Measurements from ENCODE around the gene SIMC1.

The SIMC1 gene

DNA sequence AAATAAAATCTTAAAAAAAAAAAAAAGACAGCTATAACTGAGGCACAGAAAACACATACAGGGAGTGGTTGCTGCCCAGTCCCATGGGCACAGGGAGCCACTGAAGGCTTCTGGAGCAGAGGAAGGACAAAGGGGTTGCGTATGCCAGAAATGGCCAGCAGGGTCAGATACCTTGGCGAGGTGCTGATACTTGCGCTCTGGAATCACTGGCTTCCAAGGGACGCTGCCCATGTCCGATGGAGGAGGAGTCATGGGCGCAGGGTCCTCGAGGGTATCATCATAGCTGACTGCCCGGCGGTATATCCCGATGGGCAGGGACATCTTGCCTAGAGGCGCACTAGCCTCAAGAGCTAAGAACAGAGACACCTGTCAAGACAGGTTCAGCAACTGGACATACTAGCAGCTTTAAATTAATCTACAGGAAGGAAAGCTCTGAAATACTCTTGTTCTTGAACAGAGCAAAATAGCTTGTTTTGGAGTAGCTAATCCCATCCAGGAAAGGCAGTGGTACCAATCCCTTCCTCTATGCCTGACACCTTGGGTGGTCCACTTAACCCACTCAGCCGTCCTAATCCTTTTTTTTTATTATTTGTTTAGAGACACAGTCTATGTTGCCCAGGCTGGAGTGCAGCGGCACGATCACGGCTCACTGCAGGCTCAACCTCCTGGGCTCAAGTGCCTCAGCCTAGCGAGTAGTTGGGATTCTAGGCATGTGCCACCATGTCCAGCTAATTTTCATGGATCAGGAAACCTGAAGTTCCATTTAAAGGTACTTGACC is 117.4 kb downstream of the SIMC1 start:
- 0 out of 2 replicates have a peak, but pooled peaks cover 6% of the 10 kb centered on the region for H3K79me2 ChIP-seq (ENCODE audit: insufficient read depth, low read length)
- no peaks in the 10 kb centered on the region for H3F3A ChIP-seq (ENCODE audit: insufficient read depth, low read length)
- H3K9ac ChIP-seq (ENCODE audit: low read length), result no peak overlapping the region
- H2AFZ ChIP-seq (ENCODE audit: low read length), result no peak overlapping the region
- H3K36me3 ChIP-seq (ENCODE audit: insufficient read depth, low read length), result peaks cover 78% of the 10 kb centered on the region
- H3K4me3 ChIP-seq (ENCODE audit: low read depth, low read length, poor library complexity, severe bottlenecking), result no peak overlapping the region
- H3K27ac ChIP-seq (ENCODE audit: low read depth, low read length, poor library complexity, severe bottlenecking), result no peak overlapping the region
- no peak for TF ChIP-seq EZH2 (IDR thresholded peaks at IDR 0.05; ENCODE audit: borderline replicate concordance, low read length)
- TF ChIP-seq, protein P1, sequence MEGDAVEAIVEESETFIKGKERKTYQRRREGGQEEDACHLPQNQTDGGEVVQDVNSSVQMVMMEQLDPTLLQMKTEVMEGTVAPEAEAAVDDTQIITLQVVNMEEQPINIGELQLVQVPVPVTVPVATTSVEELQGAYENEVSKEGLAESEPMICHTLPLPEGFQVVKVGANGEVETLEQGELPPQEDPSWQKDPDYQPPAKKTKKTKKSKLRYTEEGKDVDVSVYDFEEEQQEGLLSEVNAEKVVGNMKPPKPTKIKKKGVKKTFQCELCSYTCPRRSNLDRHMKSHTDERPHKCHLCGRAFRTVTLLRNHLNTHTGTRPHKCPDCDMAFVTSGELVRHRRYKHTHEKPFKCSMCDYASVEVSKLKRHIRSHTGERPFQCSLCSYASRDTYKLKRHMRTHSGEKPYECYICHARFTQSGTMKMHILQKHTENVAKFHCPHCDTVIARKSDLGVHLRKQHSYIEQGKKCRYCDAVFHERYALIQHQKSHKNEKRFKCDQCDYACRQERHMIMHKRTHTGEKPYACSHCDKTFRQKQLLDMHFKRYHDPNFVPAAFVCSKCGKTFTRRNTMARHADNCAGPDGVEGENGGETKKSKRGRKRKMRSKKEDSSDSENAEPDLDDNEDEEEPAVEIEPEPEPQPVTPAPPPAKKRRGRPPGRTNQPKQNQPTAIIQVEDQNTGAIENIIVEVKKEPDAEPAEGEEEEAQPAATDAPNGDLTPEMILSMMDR (IDR thresholded peaks at IDR 0.05; ENCODE audit: low read length), result no peak
- no peaks in the 10 kb centered on the region for H4K20me1 ChIP-seq (ENCODE audit: insufficient read depth, low read length)
- H3K9me3 ChIP-seq (ENCODE audit: low read length), result no peaks in the 10 kb centered on the region
- H3K4me2 ChIP-seq (ENCODE audit: low read length), result no peak overlapping the region
- H3K4me1 ChIP-seq (ENCODE audit: insufficient read depth, low read length, severe bottlenecking), result no peaks in the 10 kb centered on the region
- H3K27me3 ChIP-seq (ENCODE audit: insufficient read depth, low read length), result no peaks in the 10 kb centered on the region
- no peaks in the 10 kb centered on the region for H3K9me2 ChIP-seq (ENCODE audit: low read depth, low read length)

DNA sequence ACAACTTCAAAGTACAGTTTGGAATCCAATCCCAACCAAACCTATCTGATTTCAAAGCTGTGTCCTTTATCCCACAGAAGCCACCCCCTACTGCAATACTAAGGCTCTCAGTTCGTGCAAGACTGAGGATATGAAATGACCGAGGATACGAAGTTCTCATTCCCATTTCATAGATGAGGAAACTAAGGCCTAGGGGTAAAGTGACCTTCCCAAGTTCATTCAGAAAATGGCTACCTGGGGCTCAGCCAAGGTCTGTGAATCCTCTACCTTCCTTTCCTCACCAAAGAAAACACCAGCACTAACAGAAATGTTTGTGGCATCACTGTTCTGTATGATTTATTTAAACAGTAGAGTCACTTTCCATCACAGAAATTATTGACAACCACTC is 117.9 kb downstream of the SIMC1 start:
- no peak for TF ChIP-seq EZH2 (IDR thresholded peaks at IDR 0.05; ENCODE audit: borderline replicate concordance, low read length)
- TF ChIP-seq, protein P1 (IDR thresholded peaks at IDR 0.05; ENCODE audit: low read length), result no peak
- Histone ChIP-seq H3F3A (ENCODE audit: insufficient read depth, low read length) (no peaks in the 10 kb centered on the region), H3K9me2 (ENCODE audit: low read depth, low read length) (no peaks in the 10 kb centered on the region), H3K4me2 (ENCODE audit: low read length) (no peak overlapping the region), H3K36me3 (ENCODE audit: insufficient read depth, low read length) (peaks cover 75% of the 10 kb centered on the region), H3K9ac (ENCODE audit: low read length) (no peak overlapping the region), H3K79me2 (ENCODE audit: insufficient read depth, low read length) (peaks cover 12% of the 10 kb centered on the region; the same call in 1 of the 2 replicates), H2AFZ (ENCODE audit: low read length) (no peak overlapping the region), H3K9me3 (ENCODE audit: low read length) (no peaks in the 10 kb centered on the region), H3K27ac (ENCODE audit: low read depth, low read length, poor library complexity, severe bottlenecking) (no peak overlapping the region), H4K20me1 (ENCODE audit: insufficient read depth, low read length) (no peaks in the 10 kb centered on the region), H3K4me3 (ENCODE audit: low read depth, low read length, poor library complexity, severe bottlenecking) (no peak overlapping the region), H3K4me1 (ENCODE audit: insufficient read depth, low read length, severe bottlenecking) (no peaks in the 10 kb centered on the region), H3K27me3 (ENCODE audit: insufficient read depth, low read length) (no peaks in the 10 kb centered on the region)

DNA sequence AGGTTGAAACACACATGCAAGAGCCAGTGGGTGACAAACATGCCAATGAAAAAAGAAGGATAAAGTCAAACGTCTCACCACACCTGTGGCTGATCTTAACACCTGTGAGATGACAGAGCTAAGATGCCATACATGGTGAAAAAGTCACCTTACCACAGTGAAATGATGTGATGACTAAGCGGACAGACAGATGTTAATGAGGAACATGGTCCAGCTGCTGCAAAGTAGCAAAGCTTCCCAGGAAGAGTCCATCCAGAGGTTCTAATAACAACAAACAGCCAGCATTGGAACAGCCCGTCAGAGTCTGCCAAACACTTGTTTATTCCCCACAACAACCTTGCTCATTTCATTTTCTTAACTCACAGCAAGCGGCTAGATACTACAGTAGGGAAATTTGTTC is 121.4 kb downstream of the SIMC1 start:
- H3K9me3 ChIP-seq (ENCODE audit: low read length), result no peaks in the 10 kb centered on the region
- no peaks in the 10 kb centered on the region for H3F3A ChIP-seq (ENCODE audit: insufficient read depth, low read length)
- H3K4me1 ChIP-seq (ENCODE audit: insufficient read depth, low read length, severe bottlenecking), result peaks cover 10% of the 10 kb centered on the region
- H4K20me1 ChIP-seq (ENCODE audit: insufficient read depth, low read length), result no peaks in the 10 kb centered on the region
- no peak overlapping the region for H3K9ac ChIP-seq (ENCODE audit: low read length)
- H3K4me3 ChIP-seq (ENCODE audit: low read depth, low read length, poor library complexity, severe bottlenecking), result peak overlapping the region; percentile 86
- TF ChIP-seq, protein P1 (IDR thresholded peaks at IDR 0.05; ENCODE audit: low read length), result no peak
- no peak for TF ChIP-seq EZH2 (IDR thresholded peaks at IDR 0.05; ENCODE audit: borderline replicate concordance, low read length)
- no peaks in the 10 kb centered on the region for H3K9me2 ChIP-seq (ENCODE audit: low read depth, low read length)
- H3K36me3 ChIP-seq (ENCODE audit: insufficient read depth, low read length), result peaks cover 44% of the 10 kb centered on the region
- H2AFZ ChIP-seq (ENCODE audit: low read length), result no peak overlapping the region
- no peak overlapping the region for H3K27ac ChIP-seq (ENCODE audit: low read depth, low read length, poor library complexity, severe bottlenecking)
- no peaks in the 10 kb centered on the region for H3K27me3 ChIP-seq (ENCODE audit: insufficient read depth, low read length)
- peaks cover 13% of the 10 kb centered on the region; the same call in 1 of the 2 replicates for H3K79me2 ChIP-seq (ENCODE audit: insufficient read depth, low read length)
- H3K4me2 ChIP-seq (ENCODE audit: low read length), result peak overlapping the region; percentile 33; the same call in 1 of the 2 replicates
